Activated CD4-positive, alpha-beta T cell treated with anti-CD3 and anti-CD28 coated beads for 4 hours (primary cell): ENCODE results near the gene THPO.
"Not testable (repeated sequence)": the region's sequence is repeated elsewhere in the genome, so short reads cannot be mapped to it uniquely, and the experiment has no call there.

Experiments
- DNase-seq, 2 donors: peaks; one replicate each; pipeline ENCODE4 v3.0.0-alpha.2; 2020

THPO gene

GRCh38 chr3:184347321-184348056, 30.5 kb downstream of the THPO start:
- DNase-seq = no peak

- DNase-seq = no peak
Observed at GRCh38 chr3:184346480-184347190, 31.4 kb downstream of the THPO start.

- DNase-seq = no peak
Observed at GRCh38 chr3:184345317-184346144, 32.5 kb downstream of the THPO start.

- no peak for DNase-seq
Observed at GRCh38 chr3:184344579-184345316, 33.3 kb downstream of the THPO start.

- DNase-seq = no peak
Observed at GRCh38 chr3:184343200-184343876, 34.7 kb downstream of the THPO start.

GRCh38 chr3:184341925-184342324, 36.1 kb downstream of the THPO start:
- DNase-seq = no peak

GRCh38 chr3:184339451-184340135, 38.4 kb downstream of the THPO start:
- not testable (repeated sequence) for DNase-seq

GRCh38 chr3:184339001-184339400, 39.0 kb downstream of the THPO start:
- DNase-seq = no peak

- no peak for DNase-seq
Observed at GRCh38 chr3:184338511-184338945, 39.5 kb downstream of the THPO start.

GRCh38 chr3:184337981-184338380, 40.0 kb downstream of the THPO start:
- DNase-seq = no peak

GRCh38 chr3:184337399-184337714, 40.6 kb downstream of the THPO start, which contains the start of gene FAM131A:
FAM131A (plus strand) TSS chr3:184337600; CDS start chr3:184337631, 31 bp downstream.
- DNase-seq = no peak

GRCh38 chr3:184336547-184337398, 41.2 kb downstream of the THPO start:
- DNase-seq = no peak

- DNase-seq = peak; percentile 87 to 89
Observed at GRCh38 chr3:184335661-184336546, 42.1 kb downstream of the THPO start.

GRCh38 chr3:184335291-184335660, 42.7 kb downstream of the THPO start:
- no peak for DNase-seq

- DNase-seq = peak; percentile 26 to 48
Observed at GRCh38 chr3:184334470-184335158, 43.4 kb downstream of the THPO start.

- no peak for DNase-seq
Observed at GRCh38 chr3:184333700-184334099, 44.3 kb downstream of the THPO start.

- no peak for DNase-seq
Observed at GRCh38 chr3:184333190-184333589, 44.8 kb downstream of the THPO start.

- no peak for DNase-seq
Observed at GRCh38 chr3:184332370-184333090, 45.5 kb downstream of the THPO start.
